PC-3 (cell line): Measurements from ENCODE around the gene STX1A. TPM values are rescaled to one million over a fixed set of nuclear protein-coding genes. Genes with fewer than 3 reads are reported as not detected.

Experiments used
- ATAC-seq: fragments of 200-7000 bp; cut with Tn5 transposase; 2 replicates; pipeline ENCODE4 v1.9.1; 2020; ENCODE audit warnings: mild to moderate bottlenecking, moderate library complexity
- BruUV-seq: library from RNA; stranded (reverse); fragments of 400-500 nt; replicated peaks from 2 replicates; lab custom pipeline; 2021; lab: Mats Ljungman, UMichigan
- CTCF ChIA-PET: fragments of 300-600 bp; sonication (Branson Sonifier 250); formaldehyde crosslinking; loops from one replicate; lab custom pipeline; 2022; ENCODE audit warnings: antibody characterized with exemption; lab: Charles Lee
- POLR2A ChIA-PET: fragments of 300-600 bp; sonication (Branson Sonifier 250); formaldehyde crosslinking; loops from one replicate; lab custom pipeline; 2022; ENCODE audit warnings: antibody characterized with exemption; ENCODE audit not compliant: unreplicated experiment; lab: Charles Lee
- DNase-seq: peaks from one replicate; pipeline ENCODE4 v3.0.0-alpha.2; 2015
- H2AFZ ChIP-seq: fragments of 300-600 bp; sonication (generic); 2 replicates; pipeline ENCODE4 v1.6.0; 2016; ENCODE audit warnings: antibody characterized with exemption, low read length
- H3F3A ChIP-seq: fragments of 300-600 bp; sonication (generic); one replicate; pipeline ENCODE4 v1.6.0; 2017; ENCODE audit warnings: antibody characterized with exemption, low read length, control low read depth, mild to moderate bottlenecking; ENCODE audit not compliant: unreplicated experiment
- H3K27ac ChIP-seq: fragments of 300-600 bp; sonication (generic); 2 replicates; pipeline ENCODE4 v1.5.1; 2016; ENCODE audit warnings: mild to moderate bottlenecking, low read length
- H3K27me3 ChIP-seq: fragments of 300-600 bp; sonication (generic); 2 replicates; pipeline ENCODE4 v1.6.1; 2016; ENCODE audit warnings: low read length, mixed read lengths
- H3K36me3 ChIP-seq: fragments of 300-600 bp; sonication (generic); 2 replicates; pipeline ENCODE4 v1.6.1; 2016; ENCODE audit warnings: low read depth, mixed run types, low read length, mixed read lengths
- H3K4me1 ChIP-seq: fragments of 300-600 bp; sonication (generic); 2 replicates; pipeline ENCODE4 v1.5.1; 2016; ENCODE audit warnings: low read length; ENCODE audit not compliant: insufficient read depth
- H3K4me2 ChIP-seq: fragments of 300-600 bp; sonication (generic); 2 replicates; pipeline ENCODE4 v1.6.0; 2016; ENCODE audit warnings: low read length
- H3K4me3 ChIP-seq: fragments of 300-600 bp; sonication (generic); 2 replicates; pipeline ENCODE4 v1.5.1; 2016; ENCODE audit warnings: mild to moderate bottlenecking, low read length, mixed read lengths
- H3K79me2 ChIP-seq: fragments of 300-600 bp; sonication (generic); 2 replicates; pipeline ENCODE4 v1.6.1; 2017; ENCODE audit warnings: low read length, mixed read lengths
- H3K9ac ChIP-seq: fragments of 300-600 bp; sonication (generic); 2 replicates; pipeline ENCODE4 v1.6.0; 2016; ENCODE audit warnings: mild to moderate bottlenecking, low read length
- H3K9me2 ChIP-seq: fragments of 300-600 bp; sonication (generic); replicated peaks from 2 replicates; pipeline ENCODE4 v1.6.1; 2016; ENCODE audit warnings: mixed run types, low read length, mixed read lengths
- H3K9me3 ChIP-seq: fragments of 300-600 bp; sonication (generic); 2 replicates; pipeline ENCODE4 v1.6.1; 2016; ENCODE audit warnings: low read length, mixed read lengths
- H4K20me1 ChIP-seq: fragments of 300-600 bp; sonication (generic); 2 replicates; pipeline ENCODE4 v1.6.1; 2016; ENCODE audit warnings: low read length, mixed read lengths
- EZH2 ChIP-seq: fragments of 300-600 bp; sonication (generic); IDR thresholded peaks from one replicate; pipeline ENCODE4 v1.6.1; 2017; ENCODE audit warnings: antibody characterized with exemption, mild to moderate bottlenecking, low read length; ENCODE audit not compliant: unreplicated experiment
- EZH2phosphoT487 ChIP-seq: fragments of 300-600 bp; sonication (generic); IDR thresholded peaks from 2 replicates; pipeline ENCODE4 v1.6.1; 2018; ENCODE audit warnings: mild to moderate bottlenecking, antibody characterized with exemption, low read length, borderline replicate concordance
- intact Hi-C: fragments of 100-400 bp; cut with micrococcal nuclease; formaldehyde crosslinking; loops from 2 replicates; pipeline ENCODE4 v1.9.0; 2023
- total RNA-seq: library from RNA; depleted of rRNA; stranded (reverse); fragments of >200 nt; gene quantifications from 2 replicates; pipeline ENCODE4 v1.2.3, GENCODE V29; 2014
- TF ChIP-seq, protein P1 (sequence below): fragments of 300-600 bp; sonication (generic); conservative IDR thresholded peaks from 2 replicates; pipeline ENCODE4 v1.5.1; 2017; ENCODE audit warnings: antibody characterized with exemption, low read depth, mild to moderate bottlenecking, low read length

Gene STX1A
- total RNA-seq, 1 experiment from 2014 or later: 145 TPM

DNA sequence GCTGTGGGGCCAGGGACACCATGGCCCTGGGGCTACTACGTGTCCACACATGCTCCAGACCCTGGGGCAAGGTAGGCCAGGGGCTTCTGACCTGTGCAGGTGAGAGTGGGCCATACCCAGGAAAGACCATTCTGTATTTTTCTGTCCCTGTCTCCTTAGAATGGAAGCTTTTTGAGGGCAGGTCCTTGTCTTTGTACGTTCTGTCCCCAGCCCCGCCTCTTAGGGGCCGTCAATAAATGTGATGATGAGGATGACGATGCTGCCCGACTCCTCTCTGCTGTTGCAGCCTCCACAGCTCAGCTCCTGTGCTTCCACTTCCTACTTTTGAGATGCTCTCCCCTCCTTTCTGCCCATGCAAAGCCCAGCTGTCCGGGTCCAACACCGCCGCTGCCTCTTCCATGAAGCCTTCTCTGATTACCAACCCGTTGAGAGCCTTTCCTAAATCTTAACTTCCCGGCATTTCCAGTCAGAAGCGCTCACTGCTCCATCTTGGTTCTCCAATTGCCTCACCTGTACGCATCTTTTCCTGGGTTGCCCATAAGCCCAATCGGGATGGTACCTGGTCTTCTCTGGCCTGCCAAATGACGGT is 47.5 kb downstream of the STX1A start:
- Histone ChIP-seq H3K9me2 (no peaks in the 10 kb centered on the region), H2AFZ (no peak overlapping the region), H3K4me2 (no peak overlapping the region), H3K9ac (no peak overlapping the region), H4K20me1 (no peaks in the 10 kb centered on the region), H3F3A (no peaks in the 10 kb centered on the region), H3K9me3 (no peaks in the 10 kb centered on the region), H3K36me3 (no peaks in the 10 kb centered on the region; the same call in 1 of the 2 replicates), H3K79me2 (no peaks in the 10 kb centered on the region), H3K27ac (no peak overlapping the region), H3K27me3 (no peaks in the 10 kb centered on the region), H3K4me3 (no peak overlapping the region), H3K4me1 (no peaks in the 10 kb centered on the region)
- intact Hi-C loops: no loop called here
- CTCF ChIA-PET: no interaction called here
- no peak for DNase-seq
- TF ChIP-seq EZH2 (no peak), EZH2phosphoT487 (no peak)
- TF ChIP-seq, protein P1, sequence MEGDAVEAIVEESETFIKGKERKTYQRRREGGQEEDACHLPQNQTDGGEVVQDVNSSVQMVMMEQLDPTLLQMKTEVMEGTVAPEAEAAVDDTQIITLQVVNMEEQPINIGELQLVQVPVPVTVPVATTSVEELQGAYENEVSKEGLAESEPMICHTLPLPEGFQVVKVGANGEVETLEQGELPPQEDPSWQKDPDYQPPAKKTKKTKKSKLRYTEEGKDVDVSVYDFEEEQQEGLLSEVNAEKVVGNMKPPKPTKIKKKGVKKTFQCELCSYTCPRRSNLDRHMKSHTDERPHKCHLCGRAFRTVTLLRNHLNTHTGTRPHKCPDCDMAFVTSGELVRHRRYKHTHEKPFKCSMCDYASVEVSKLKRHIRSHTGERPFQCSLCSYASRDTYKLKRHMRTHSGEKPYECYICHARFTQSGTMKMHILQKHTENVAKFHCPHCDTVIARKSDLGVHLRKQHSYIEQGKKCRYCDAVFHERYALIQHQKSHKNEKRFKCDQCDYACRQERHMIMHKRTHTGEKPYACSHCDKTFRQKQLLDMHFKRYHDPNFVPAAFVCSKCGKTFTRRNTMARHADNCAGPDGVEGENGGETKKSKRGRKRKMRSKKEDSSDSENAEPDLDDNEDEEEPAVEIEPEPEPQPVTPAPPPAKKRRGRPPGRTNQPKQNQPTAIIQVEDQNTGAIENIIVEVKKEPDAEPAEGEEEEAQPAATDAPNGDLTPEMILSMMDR: no peak
- POLR2A ChIA-PET: no interaction called here
- no TSS peak for BruUV-seq
- ATAC-seq: no peak

DNA sequence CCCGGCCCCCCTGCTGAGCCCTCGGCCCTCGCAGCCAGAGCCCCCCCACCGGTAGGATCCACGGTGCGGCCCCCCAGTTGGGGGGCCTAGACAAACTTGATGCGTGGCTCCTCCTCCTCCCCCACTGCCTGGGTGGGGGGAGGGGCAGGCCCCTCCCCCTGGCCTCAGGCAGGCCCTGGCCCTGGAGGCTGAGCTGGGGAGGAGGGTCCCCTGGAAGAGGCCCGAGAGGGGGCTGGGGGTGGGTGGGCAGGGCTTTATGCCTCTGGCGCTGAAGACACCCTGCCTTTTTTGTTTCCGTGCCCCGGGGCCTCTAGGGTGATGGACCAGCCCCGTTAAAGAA is 48.2 kb downstream of the STX1A start:
- intact Hi-C loops: no loop called here
- DNase-seq (no peak), ATAC-seq (no peak)
- no peaks in the 10 kb centered on the region; the same call in 1 of the 2 replicates for H3K36me3 ChIP-seq
- H3K4me2 ChIP-seq: no peak overlapping the region
- TF ChIP-seq, protein P1: no peak
- TF ChIP-seq EZH2phosphoT487 (no peak), EZH2 (no peak)
- H3F3A ChIP-seq: no peaks in the 10 kb centered on the region
- no peak overlapping the region for H3K9ac ChIP-seq
- H3K9me3 ChIP-seq: no peaks in the 10 kb centered on the region
- no peaks in the 10 kb centered on the region for H3K9me2 ChIP-seq
- no peaks in the 10 kb centered on the region for H4K20me1 ChIP-seq
- no peak overlapping the region for H3K4me3 ChIP-seq
- ChIA-PET CTCF (no interaction called here), POLR2A (no interaction called here)
- no peaks in the 10 kb centered on the region for H3K4me1 ChIP-seq
- no peak overlapping the region for H3K27ac ChIP-seq
- no TSS peak for BruUV-seq
- no peak overlapping the region for H2AFZ ChIP-seq
- H3K27me3 ChIP-seq: no peaks in the 10 kb centered on the region
- no peaks in the 10 kb centered on the region for H3K79me2 ChIP-seq

DNA sequence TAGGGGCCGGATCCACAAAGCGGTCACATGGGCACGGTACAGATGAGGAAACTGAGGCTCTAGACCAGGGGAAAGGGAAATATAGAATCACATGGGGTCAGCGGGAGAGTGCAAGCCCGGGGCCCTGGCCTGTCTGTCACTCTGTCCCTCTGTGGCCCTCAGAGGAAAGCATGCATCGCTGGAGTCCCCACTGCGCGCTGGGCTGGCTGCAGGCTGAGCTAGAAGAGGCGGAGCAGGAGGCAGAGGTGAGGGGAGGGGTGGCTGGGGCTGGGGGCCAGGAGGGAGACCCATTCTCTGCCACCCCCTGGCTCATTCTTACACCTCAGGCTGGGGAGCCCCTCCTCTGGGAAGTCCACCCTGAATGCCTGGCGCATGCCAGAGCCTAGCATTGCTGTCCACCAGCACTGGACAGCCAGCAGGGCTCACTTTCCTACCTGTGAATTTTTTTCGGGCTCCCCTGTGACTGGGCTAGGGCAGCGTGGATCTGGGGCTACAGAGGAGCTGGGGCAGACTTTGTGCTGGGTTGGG is 49.5 kb downstream of the STX1A start:
- H3K9ac ChIP-seq: no peak overlapping the region
- H3K4me2 ChIP-seq: no peak overlapping the region
- H3K27ac ChIP-seq: no peak overlapping the region
- DNase-seq (no peak), ATAC-seq (no peak)
- no peaks in the 10 kb centered on the region for H3F3A ChIP-seq
- H2AFZ ChIP-seq: no peak overlapping the region
- TF ChIP-seq EZH2phosphoT487: no peak
- no peak for TF ChIP-seq EZH2
- TF ChIP-seq, protein P1: no peak
- H3K4me1 ChIP-seq: peaks cover 4% of the 10 kb centered on the region; the same call in 1 of the 2 replicates
- no peaks in the 10 kb centered on the region; the same call in 1 of the 2 replicates for H3K36me3 ChIP-seq
- H3K79me2 ChIP-seq: no peaks in the 10 kb centered on the region
- POLR2A ChIA-PET: interaction anchor here (0.5 kb wide), 1 partner anchor 168 kb away, joined by 5 read pairs; no protein-coding TSS in a partner anchor
- no peaks in the 10 kb centered on the region for H4K20me1 ChIP-seq
- intact Hi-C loops: loop anchor here (5.0 kb wide), 1 partner anchor 47 kb away; the partner anchor contains the start of gene STX1A
- no peaks in the 10 kb centered on the region for H3K9me3 ChIP-seq
- no TSS peak for BruUV-seq
- no peak overlapping the region for H3K4me3 ChIP-seq
- CTCF ChIA-PET: no interaction called here
- H3K9me2 ChIP-seq: no peaks in the 10 kb centered on the region
- H3K27me3 ChIP-seq: no peaks in the 10 kb centered on the region
